OCI-M1 (cell line): Measurements from ENCODE around the gene ENAH.
A peak's percentile ranks its signal among the peaks of the same experiment; 100 is the strongest.
"Not testable (repeated sequence)": the region's sequence is repeated elsewhere in the genome, so short reads cannot be mapped to it uniquely, and the experiment has no call there.

Experiments used
- DNase-seq: peaks from one replicate; lab custom pipeline; 2025; lab: John Stamatoyannopoulos, UW

ENAH gene

DNA sequence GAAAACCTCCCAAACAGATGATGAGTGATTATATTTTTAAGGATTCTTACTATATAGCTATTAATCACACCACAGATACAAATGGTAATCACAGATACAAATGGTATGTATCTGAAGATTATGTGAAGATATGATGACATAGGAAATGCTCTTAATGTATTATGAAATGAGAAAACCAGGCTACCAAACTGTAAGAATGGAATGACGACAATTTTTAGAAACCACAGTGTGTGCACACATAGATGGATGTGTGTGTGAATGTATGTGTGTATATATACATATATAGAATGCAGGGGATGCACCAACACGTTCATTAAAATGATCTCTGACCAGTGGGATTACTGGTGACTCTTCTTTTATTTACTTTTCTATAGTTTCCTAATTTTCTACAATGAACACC is 21.5 kb upstream of the ENAH start:
- no peak for DNase-seq

DNA sequence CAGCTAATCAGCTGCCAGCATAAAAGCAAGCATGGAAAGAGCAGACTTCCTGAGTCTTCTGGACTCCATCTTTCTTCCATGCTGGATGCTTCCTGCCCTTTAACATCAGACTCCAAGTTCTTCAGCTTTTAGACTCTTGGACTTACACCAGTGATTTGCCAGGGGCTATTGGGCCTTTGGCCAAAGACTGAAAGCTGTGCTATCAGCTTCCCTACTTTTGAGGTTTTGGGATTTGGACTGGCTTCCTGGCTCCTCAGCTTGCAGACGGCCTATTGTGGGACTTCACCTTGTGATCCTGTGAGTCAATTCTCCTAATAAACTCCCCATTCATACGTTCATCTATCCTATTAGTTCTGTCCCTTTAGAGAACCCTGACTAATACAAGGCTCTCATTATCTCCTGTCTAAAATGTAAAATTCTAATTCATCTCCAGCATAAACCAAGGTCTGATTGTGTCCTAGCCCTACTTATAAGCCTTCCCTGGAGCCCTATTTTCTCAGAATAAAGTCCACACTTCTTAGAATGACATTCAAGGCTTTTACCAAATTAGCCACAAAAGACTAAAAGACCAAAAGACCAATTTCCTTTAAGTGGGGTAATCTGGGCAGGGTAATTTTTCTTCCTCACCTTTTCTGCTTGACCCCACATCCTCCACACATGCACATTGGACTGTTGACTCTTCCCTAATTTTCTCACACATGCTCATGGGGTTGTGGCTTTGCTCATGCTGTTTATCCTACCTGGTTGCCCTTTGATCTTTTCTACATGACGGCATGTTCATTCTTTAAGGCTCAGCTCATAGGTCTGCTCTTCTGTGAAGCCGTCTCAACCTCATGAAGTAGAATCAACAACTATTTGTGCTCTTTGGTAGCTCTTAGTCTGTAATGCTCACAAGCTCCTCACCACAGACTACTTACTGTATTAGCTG is 18.1 kb upstream of the ENAH start:
- no peak for DNase-seq

DNA sequence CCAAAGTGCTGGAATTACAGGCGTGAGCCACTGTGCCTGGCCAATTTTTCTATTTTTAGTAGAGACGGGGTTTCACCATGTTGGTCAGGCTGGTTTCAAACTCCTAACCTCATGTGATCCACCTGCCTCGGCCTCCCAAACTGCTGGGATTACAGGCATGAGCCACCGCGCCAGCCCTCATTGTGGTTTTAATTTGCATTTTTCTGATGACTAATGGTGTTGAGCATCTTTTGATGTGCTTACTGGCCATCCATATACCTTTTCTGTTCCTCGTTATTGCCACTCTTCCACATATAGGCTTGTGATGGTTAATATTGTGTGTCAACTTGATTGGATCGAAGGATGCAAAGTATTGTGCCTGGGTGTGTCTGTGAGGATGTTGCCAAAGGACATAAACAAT is 17.4 kb upstream of the ENAH start:
- no peak for DNase-seq

DNA sequence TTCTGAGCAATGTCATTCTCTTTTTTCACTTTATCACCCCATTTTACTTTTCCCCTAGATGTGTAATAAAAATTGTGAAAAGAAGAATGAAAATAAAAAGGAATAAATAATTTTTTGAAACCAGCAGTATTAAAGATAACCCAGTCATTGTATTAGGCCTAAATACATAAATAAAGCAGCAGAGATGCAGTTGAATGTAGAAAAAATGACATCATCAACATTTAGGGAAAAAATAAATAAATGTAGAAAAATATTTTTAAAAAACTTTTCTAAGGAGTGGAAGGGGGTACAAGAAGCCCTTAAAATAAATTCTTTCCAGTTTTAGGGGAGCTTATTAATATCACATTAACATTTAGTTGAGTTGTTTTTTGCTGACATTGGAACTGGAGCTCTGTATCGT is 15.3 kb upstream of the ENAH start:
- no peak for DNase-seq

DNA sequence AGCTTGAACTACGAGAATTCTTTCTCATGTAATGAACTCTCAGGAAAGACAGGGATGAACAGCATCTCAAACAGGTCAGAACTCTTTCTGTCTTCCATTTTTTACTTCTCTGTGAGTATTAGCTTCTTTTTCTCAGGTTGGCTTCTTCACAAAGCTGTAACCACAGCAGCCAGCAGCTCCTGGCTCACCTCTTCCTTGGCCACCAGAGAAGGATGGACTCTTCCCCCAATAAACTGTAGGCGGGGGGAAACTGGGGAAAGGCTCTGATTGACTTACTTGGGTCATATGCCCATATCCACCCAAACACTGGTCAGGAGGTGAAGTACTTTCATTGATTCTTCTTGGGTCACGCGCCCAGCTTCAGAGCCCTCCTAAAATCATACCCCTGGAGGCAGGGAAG is 14.4 kb upstream of the ENAH start:
- DNase-seq = no peak

DNA sequence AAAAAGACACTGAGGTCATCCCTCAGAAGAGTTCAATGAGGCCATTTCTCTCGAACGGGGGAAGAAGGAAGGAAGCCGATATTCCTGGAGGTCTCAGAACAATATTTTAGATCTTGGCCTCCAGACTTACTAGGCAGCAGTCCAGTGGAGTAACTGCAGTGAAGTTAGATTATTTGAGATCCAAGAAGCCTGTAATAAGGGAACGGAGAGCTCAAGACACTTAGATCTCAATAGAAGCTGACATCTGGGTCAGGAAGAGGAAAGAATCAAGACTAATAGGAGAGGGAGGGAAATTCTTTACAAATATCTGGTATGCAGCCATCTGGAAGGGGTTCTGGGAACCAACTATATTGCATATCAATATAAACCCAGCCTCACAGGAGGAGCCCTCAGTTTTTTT is 13.6 kb upstream of the ENAH start:
- no peak for DNase-seq

DNA sequence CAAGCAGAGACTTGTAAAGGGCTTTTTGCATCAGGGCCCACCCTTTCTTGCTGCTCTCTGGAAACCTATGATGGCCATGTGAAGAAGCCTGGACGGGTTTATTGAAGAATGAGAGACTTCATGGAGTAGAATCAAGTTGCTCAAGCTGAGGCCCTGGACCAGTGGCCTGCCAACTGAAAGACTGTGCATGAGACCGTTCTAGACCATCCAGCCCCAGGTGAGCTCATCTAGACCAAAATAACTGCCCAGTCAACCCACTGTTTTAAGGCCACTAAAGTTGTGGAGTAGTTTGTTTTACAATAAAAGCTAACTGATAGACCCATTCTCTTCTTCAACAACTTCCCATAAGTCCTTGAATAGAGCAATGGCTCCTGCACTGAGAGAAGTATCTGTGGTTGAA is 11.8 kb upstream of the ENAH start:
- no peak for DNase-seq

DNA sequence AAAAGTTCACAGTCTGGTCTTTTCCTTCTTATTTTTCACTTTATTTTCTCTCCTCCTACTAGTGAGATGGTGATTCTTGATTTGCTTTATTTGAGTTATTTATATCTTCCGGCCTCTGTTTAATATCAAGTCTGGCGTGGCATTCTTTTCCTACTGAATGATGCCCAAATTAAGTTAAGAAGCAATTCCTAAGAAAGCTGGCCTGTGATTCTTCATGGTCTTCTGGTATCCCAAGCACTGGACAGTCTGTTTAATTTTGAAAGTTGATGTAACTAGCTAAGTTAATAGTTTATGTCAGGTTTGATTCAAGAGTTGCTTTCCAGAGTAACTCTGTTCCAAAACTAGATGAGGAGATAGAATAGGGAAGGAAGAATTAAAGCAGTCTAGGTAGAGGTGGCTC is 9.2 kb upstream of the ENAH start:
- no peak for DNase-seq

DNA sequence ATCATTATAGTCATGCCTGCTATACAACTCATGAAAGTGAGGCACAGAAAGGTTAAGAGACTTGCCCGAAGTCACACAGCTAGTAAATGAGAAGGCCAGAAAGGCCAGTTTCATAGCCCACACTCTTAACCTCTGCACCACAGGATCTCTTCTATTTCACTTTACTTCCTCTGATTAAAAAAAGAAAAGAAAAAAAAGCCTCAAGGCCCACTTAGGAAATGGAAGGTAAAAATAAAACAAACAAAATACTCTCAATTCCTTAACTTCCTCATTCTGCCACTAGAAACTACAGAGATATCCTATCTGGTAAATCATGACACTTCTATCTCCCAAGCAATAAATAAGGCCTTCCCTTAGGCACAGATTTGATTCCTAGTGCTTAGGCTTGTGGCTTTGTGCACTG is 7.6 kb upstream of the ENAH start:
- DNase-seq = peak; percentile 62

DNA sequence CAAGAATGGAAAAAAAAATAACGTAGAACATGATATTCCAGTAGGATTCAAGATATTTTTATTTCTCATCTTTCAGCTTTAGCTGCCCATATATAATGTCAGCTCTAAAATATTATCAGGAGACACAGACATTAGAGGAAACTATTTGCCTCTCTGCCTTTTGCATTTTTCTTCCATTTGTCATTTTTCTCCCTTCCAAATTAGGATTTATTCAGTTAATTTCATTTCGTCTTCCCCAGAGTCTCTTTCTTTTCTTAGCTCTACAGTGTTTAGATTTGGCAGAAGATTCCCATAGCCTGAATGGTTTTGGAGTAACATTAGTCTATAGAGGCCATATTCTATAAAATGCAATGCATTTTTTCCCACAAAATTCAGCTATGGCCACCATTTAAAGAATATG is 5.1 kb upstream of the ENAH start:
- no peak for DNase-seq

DNA sequence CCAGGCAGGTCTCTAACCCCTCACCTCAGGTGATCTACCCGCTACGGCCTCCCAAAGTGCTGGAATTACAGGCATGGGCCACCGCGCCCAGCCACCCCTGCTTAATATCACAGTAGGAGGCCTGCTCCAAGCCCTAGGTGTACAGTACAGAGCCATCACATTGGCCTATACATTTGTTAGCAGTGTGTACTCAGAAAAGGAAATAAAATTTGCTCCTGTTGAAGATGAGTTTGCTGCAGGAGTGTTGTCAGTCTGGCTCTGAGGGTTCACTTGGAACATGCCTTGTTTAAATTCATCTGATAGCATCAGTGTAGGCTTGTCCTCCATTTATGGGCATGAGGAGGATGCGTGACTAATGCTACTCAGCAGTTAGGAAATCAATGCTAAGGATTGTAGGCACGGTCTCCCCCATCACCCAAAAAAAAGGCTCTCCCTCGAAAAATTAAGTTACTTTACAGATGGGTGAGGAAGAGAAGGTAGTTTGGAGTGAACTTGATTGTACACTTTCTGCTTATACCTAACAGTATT is 4.6 kb upstream of the ENAH start:
- DNase-seq = no peak

DNA sequence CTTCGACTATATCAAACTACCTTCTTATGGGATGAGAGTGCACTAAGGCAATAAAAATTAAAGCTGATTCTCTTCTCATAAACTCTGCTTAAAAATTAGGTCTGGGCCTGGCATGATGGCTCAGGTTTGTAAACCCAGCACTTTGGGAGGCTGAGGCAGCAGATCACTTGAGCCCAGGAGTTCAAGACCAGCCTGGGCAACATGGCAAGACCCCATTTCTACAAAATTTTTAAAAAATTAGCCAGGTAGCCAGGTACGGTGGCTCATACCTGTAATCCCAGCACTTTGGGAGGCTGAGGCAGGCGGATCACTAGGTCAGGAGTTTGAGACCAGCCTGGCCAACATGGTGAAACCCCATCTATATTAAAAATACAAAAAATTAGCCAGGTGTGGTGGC is 3.3 kb upstream of the ENAH start:
- DNase-seq = not testable (repeated sequence)

DNA sequence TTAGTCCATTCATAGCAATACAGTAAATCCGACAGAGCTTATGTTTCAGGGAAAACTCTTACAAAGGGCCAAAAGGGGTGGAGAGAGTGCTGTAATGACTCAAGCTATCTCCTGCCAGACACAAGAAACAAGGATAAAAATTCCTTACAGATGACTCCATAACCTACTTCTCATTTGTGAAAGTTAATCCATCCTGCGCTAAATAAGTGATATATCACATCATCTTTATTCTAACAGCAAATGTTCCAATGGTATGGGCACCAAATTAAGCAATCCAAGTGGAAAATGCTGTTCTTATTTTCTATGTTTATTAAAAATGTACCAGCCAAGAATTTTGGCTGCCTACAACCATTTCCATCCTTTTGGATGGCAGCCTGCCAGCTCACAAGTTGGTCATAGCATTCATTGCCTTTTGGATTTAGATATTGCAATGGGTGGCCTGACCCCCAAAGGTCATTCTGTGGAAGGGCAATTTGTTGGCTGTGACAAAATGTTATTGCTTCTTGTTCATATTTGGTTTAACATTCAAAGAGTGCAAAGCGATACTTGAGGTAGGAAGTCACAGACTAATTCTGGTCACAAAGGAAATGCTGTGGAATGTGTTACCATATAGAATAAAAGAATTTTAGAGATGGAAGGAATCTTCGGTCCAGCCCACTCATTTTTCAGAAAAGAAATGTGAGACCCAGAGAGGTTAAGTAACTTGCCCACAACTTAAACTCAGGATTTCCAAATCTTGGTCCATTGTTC is 2.8 kb upstream of the ENAH start:
- DNase-seq = peak; percentile 55

DNA sequence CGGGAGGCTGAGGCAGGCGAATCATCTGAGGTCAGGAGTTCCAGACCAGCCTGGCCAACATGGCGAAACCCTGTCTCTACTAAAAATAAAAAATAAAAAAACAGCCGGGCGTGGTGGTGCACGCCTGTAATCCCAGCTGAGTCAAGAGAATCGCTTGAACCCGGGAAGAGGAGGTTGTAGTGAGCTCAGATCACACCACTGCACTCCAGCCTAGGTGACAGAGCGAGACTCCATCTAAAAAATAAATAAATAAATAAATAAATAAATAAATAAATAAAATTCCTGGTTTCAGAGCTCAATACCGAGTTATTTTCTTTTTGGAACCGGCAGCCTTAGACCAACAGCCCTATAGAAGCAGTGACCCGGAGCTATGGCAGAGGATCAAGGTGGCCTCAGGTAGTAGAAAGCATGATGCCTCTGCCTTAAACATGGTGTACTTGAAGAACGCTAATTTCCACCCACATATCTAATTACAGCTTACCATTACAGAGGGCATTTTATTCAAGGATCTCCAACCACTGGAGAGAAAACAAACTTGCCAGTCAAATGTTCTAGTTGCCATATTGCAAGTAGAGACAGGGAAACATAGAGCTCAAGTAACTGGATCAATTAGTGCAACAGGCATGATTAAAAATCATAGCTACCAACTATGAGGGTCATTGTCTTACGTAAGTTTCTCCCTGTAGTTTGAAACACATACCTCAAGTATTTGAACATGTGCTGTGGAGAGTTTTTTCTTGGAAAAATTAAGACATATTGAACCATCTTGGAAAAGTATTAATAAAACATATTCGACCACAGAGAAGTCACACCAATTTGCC is 2.0 kb upstream of the ENAH start:
- no peak for DNase-seq

DNA sequence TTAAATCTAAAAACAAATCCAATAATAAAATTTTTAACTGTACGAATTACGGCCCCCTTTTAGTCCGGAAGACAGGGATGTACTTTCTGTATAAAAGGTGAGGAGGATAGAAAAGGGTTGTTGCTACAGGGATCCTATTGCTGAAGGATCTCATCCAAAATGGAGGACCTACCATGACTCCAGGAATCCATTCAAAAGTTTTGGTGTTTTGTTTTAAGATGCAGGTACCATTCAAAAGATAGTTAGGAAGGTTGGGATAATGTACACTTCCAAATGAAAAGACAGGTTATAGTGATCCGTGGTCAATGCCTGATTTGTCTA is 1.3 kb upstream of the ENAH start:
- DNase-seq = no peak

DNA sequence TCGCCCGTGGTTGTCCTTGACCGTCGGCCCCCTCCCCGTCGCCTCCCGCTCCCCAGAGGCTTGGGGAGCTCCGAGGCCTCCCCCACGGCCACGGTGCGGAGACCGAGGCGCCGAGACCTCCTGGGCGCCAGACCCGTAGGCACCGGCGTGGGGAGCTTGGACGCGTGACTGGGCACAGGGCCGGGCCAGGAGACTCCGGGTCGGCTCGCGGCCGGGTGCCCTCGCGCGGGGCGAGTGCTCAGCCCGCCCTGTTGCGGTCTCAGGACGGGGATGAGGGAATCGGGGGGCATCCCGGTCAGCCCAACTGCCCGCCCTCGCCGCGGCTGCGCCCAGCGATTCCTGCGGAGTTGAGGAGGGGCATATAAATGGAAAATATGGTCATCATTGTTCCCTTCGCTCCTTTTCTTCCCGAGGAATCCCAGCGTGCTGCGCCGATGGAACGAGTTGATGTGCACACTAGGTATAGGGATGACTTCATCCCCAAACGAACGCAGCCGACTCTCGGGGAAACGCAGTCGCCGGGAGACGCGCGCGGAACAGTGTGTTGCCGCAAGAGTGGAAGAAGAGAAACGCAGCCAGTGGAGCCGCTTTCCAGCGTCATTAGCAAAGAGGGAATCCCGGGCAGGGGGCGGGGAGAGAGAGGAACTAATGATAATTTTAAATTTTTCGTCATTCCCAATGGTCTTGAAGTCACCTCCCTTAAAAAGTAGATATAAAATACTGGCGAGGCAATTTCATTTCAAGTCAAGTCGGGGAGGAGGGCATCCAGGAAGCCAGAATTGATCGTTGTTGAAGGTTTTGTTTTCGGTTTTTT is 747 bp upstream of the ENAH start:
- no peak for DNase-seq

DNA sequence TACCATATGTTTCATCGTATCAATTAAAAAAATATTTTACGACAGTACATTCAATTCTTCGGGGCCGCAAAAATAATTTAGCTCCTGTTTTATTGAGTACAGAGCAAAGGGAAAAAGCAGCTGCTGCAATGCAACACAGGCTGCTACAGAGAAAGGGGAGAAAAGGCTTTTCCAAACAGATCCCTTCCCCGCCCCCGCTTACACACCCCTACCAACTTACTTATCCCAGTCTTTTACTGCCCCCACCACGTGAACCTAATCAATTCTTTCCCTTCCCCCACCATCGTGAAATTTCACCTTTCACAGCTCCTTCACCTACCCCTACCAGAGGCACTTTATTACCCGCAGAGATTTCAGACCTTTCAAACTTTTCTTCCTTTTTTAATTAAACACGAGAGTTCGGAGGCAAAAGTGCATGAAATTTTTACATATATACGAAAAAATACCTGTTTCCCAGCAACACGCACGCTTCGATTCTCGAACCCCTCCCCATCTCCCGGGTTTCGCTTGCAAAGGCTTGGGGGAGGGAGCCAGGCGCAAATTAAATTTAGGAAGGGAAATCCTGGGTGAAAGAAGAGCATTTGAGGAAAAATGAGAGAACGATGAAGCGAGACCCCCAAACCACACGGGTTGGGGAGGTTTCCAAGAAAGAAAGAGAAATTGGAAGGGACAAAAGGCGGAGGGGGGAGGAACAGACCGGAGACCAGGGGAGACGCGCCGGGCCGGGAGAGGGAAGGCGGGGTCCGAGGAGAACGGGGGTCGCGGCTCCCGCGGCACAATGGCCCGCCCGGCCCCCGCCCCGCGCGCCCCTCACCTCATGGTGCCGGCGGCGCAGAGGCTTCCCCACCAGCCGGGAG is 823 bp downstream of the ENAH start:
- DNase-seq = no peak

DNA sequence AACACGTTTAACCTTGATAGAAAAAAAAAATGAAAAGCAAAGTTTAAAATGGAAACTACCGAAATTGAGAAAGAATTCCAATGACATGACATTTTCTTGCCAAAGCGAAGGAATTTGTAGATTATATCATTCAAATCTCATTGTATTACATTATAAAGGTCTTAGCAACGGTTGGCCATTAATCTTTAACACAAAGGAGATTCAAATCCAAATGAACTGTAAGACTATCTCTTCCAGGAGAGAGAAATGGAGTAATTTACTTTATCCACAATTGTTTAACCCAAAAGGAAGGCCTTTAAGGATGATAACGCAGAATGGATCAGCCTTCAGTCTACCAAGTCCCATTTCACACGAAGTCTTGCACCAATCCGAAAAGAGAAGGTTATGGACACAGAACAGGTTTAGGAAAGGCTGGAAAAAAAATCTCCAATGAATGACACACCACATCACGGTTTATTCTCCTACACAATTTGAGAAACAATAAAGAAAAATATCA is 1.5 kb downstream of the ENAH start:
- DNase-seq = no peak

DNA sequence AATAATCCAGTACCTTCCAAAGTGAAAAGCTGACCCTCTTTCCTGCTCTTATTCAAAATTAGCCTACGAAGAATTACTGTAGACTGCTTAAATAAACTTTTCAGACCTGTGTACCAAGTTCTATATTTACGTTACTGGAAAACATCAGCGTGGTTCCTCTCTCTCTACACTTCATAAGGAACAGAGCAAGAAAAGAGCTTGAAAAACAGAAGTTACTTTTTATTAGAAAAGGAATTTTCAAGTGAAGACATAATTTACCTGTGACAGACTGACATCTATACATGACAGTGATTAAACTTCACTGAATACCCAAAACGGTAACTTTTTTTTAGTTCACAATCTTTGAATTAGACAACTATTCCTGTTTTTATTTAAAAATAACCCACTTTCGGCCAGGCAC is 2.7 kb downstream of the ENAH start:
- no peak for DNase-seq

DNA sequence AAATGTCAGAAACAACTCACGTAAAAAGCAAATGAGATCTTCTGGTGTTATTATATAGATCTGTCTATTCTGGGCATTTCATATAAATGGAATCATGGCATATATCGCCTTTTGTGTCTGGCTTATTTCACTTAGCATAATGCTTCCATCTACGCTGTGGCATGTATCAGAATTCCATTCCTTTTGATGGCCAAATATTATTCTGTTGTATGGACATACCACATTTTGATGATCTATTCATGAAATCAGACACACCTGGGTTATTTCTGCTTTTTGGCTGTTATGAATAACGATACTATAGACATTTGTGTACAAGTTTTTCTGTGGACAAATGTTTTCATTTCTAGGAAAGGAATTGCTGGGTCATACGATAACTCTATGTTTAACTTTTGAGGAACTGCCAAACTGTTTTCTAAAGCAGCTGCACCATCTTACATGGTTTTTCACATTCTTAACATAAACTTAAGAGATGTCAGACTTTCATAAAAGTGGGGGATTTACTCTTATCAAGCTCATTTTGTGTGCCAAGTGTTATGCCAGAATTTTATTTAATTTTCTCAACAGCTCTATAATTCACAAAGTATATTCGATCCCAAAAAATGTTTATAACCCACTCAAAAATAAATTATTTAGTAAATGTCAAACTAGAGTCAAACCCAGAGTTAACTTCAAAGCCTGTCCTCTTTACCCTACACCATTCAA is 7.6 kb downstream of the ENAH start:
- no peak for DNase-seq
